ENCODE data around the gene MISP. TPM values are rescaled to one million over a fixed set of nuclear protein-coding genes. Genes with fewer than 3 reads are reported as not detected.
A peak's percentile ranks its signal among the peaks of the same experiment; 100 is the strongest.
"Not testable (repeated sequence)": the region's sequence is repeated elsewhere in the genome, so short reads cannot be mapped to it uniquely, and the experiment has no call there.

Gene MISP, protein sequence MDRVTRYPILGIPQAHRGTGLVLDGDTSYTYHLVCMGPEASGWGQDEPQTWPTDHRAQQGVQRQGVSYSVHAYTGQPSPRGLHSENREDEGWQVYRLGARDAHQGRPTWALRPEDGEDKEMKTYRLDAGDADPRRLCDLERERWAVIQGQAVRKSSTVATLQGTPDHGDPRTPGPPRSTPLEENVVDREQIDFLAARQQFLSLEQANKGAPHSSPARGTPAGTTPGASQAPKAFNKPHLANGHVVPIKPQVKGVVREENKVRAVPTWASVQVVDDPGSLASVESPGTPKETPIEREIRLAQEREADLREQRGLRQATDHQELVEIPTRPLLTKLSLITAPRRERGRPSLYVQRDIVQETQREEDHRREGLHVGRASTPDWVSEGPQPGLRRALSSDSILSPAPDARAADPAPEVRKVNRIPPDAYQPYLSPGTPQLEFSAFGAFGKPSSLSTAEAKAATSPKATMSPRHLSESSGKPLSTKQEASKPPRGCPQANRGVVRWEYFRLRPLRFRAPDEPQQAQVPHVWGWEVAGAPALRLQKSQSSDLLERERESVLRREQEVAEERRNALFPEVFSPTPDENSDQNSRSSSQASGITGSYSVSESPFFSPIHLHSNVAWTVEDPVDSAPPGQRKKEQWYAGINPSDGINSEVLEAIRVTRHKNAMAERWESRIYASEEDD
- total RNA-seq (not detected), polyA plus RNA-seq (under 1 TPM in 1 of 2 donors, not detected in 1; 0.01 TPM)
- long read RNA-seq, donor 1 = 0 reads
- long read RNA-seq, donor 2 = 0 reads
- long read RNA-seq, donor 3 = 0 reads

GRCh38 chr19:750640-751423 lies at the start of gene MISP:
TSS of gene MISP (plus strand) at chr19:751112. CDS start at chr19:756947, 5,835 bp downstream.
- Histone ChIP-seq H3K9me3 (peaks cover 0 to 23% (median 9%) of the 10 kb centered on the region in 11 donors), H3K4me3 (no peak within 1 kb of the TSS), H3K27me3 (peaks cover 0 to 17% (median 9%) of the 10 kb centered on the region in 7 donors), H3K36me3 (peaks cover 0 to 20% (median 0%) of the 10 kb centered on the region in 9 donors), H3K27ac (no peak within 1 kb of the TSS), H3K4me1 (peaks cover 0 to 15% (median 0%) of the 10 kb centered on the region in 9 donors)
- intact Hi-C loops (cut with DNase I) = loop anchor here in 1 of 10 donors (10.0 kb wide), 1 partner anchor 84 kb away; no protein-coding TSS in a partner anchor
- ATAC-seq = no peak
- 64% methylated on average over 30 to 31 of the region's 31 CpGs for WGBS, 2 donors
- DNase-seq = no peak
- TF ChIP-seq, protein P1, sequence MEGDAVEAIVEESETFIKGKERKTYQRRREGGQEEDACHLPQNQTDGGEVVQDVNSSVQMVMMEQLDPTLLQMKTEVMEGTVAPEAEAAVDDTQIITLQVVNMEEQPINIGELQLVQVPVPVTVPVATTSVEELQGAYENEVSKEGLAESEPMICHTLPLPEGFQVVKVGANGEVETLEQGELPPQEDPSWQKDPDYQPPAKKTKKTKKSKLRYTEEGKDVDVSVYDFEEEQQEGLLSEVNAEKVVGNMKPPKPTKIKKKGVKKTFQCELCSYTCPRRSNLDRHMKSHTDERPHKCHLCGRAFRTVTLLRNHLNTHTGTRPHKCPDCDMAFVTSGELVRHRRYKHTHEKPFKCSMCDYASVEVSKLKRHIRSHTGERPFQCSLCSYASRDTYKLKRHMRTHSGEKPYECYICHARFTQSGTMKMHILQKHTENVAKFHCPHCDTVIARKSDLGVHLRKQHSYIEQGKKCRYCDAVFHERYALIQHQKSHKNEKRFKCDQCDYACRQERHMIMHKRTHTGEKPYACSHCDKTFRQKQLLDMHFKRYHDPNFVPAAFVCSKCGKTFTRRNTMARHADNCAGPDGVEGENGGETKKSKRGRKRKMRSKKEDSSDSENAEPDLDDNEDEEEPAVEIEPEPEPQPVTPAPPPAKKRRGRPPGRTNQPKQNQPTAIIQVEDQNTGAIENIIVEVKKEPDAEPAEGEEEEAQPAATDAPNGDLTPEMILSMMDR (IDR thresholded peaks at IDR 0.05) = no peak

- 69 to 72% methylated on average over 6 of the region's 6 CpGs for WGBS, 2 donors
- intact Hi-C loops (cut with DNase I); DNase-seq; ATAC-seq; H3K36me3 ChIP-seq; H3K9me3 ChIP-seq: not testable (repeated sequence)
- H3K27ac ChIP-seq = peak overlapping the region in 2 of 10 donors; percentile 4 to 66
- H3K4me1 ChIP-seq = peaks cover 0 to 19% (median 10%) of the 10 kb centered on the region in 9 donors
- H3K4me3 ChIP-seq = peak overlapping the region in 3 of 10 donors; percentile 22 to 41 (median 27)
- peaks cover 0 to 20% (median 0%) of the 10 kb centered on the region in 7 donors for H3K27me3 ChIP-seq
Measured at GRCh38 chr19:702847-703246, 48.1 kb upstream of the MISP start.

DNA sequence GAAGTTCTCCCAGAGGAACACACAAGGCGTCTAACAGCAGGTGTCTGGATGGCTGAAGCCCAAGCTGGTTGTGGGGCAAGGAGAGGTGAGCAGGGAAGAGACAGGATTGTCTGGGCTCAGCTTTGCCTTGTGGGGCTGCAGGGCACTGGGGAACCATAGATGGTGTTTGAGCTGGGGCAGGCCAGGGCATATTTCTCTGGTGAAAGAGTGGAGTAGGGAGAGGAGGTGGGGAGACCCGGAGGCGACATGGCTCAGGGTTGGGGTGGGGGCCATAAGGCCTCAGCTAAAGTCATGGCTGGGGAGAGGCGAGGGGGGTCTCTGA lies 47.6 kb upstream of the MISP start:
- WGBS, 2 donors = 37 to 58% methylated on average over 4 of the region's 4 CpGs
- intact Hi-C loops (cut with DNase I) = no loop called here
- Histone ChIP-seq H3K36me3 (no peaks in the 10 kb centered on the region), H3K4me3 (peak overlapping the region in 7 of 10 donors; percentile 19 to 41 (median 27)), H3K4me1 (peaks cover 0 to 24% (median 15%) of the 10 kb centered on the region in 9 donors), H3K27me3 (peaks cover 0 to 20% (median 4%) of the 10 kb centered on the region in 7 donors), H3K9me3 (peaks cover 0 to 6% (median 0%) of the 10 kb centered on the region in 11 donors), H3K27ac (peak overlapping the region in 4 of 10 donors; percentile 4 to 66 (median 56))
- DNase-seq (no peak), ATAC-seq (peak in 2 of 8 donors; percentile 3 to 26)
- TF ChIP-seq, protein P1 (IDR thresholded peaks at IDR 0.05) = no peak

GRCh38 chr19:703651-704446 lies 47.1 kb upstream of the MISP start:
- 7 to 10% methylated on average over 37 to 49 of the region's 50 CpGs for WGBS, 2 donors
- DNase-seq = peak; percentile 69 to 88
- H3K9me3 ChIP-seq = peaks cover 0 to 6% (median 0%) of the 10 kb centered on the region in 11 donors
- H3K4me1 ChIP-seq = peaks cover 0 to 25% (median 15%) of the 10 kb centered on the region in 9 donors
- TF ChIP-seq, protein P1 (IDR thresholded peaks at IDR 0.05) = peak in 1 of 9 donors; percentile 8
- ATAC-seq = peak; percentile 82 to 92 (median 85)
- no peaks in the 10 kb centered on the region for H3K36me3 ChIP-seq
- H3K27me3 ChIP-seq = peaks cover 0 to 20% (median 5%) of the 10 kb centered on the region in 7 donors
- intact Hi-C loops (cut with DNase I) = no loop called here
- H3K27ac ChIP-seq = peak overlapping the region in 4 of 10 donors; percentile 4 to 66 (median 56)
- peak overlapping the region in 7 of 10 donors; percentile 19 to 41 (median 27) for H3K4me3 ChIP-seq

Data from heart right ventricle (tissue), 16 donors.